ENCODE results near the gene PIK3AP1. TPM values are rescaled to one million over a fixed set of nuclear protein-coding genes. Genes with fewer than 3 reads are reported as not detected.
"Not testable (repeated sequence)": the region's sequence is repeated elsewhere in the genome, so short reads cannot be mapped to it uniquely, and the experiment has no call there.

The PIK3AP1 gene
- total and polyA plus RNA-seq, 2 of the 4 experiments (the other 2 are of a cell fraction): under 0.01 to 0.14 TPM

- H3K23ac ChIP-seq (ENCODE audit: low read depth, low read length); H3K27me3 ChIP-seq (ENCODE audit: control insufficient read depth, insufficient read depth, low read length); H2AFZ ChIP-seq (replicated peaks; ENCODE audit: low read length, poor library complexity); H2AK9ac ChIP-seq (replicated peaks; ENCODE audit: low read depth, low read length, poor library complexity); H3K9ac ChIP-seq (ENCODE audit: low read depth, low read length); H3K79me1 ChIP-seq (ENCODE audit: low read depth in 1 of 2, low read length in 2 of 2); H3K4ac ChIP-seq (ENCODE audit: low read depth, low read length); H3K56ac ChIP-seq (ENCODE audit: extremely low read depth, insufficient read depth, low read length); H2BK120ac ChIP-seq (ENCODE audit: low read depth, low read length); H4K8ac ChIP-seq (ENCODE audit: low read depth in 2 of 2, low read length in 2 of 2); H3K9me3 ChIP-seq (ENCODE audit: control insufficient read depth, insufficient read depth, low read length); in situ Hi-C loops (cut with MboI; ENCODE audit: low sequenced_read_pairs); POLR2A ChIA-PET (ENCODE audit: unreplicated experiment); H3K4me2 ChIP-seq (ENCODE audit: low read depth, low read length); H3K4me3 ChIP-seq (ENCODE audit: insufficient read depth, low read depth, low read length); H2BK5ac ChIP-seq (ENCODE audit: low read depth, low read length, poor library complexity, severe bottlenecking); H4K20me1 ChIP-seq (ENCODE audit: insufficient read depth, low read length); H3K27ac ChIP-seq (ENCODE audit: insufficient read depth, low read length); DNase-seq; ATAC-seq (ENCODE audit: low read depth); CTCF ChIA-PET; H2AK5ac ChIP-seq (ENCODE audit: low read depth, low read length); H3K14ac ChIP-seq (replicated peaks; ENCODE audit: low read depth, low read length); H3K4me1 ChIP-seq (ENCODE audit: control insufficient read depth, insufficient read depth, low read length); BruUV-seq (replicated peaks); H4K91ac ChIP-seq (ENCODE audit: insufficient read depth, low read depth, low read length); H3K18ac ChIP-seq (ENCODE audit: low read depth, low read length); H2BK20ac ChIP-seq (ENCODE audit: low read depth, low read length); H2BK15ac ChIP-seq (ENCODE audit: low read depth, low read length); H4K5ac ChIP-seq (ENCODE audit: low read depth, low read length); dilution Hi-C loops (cut with HindIII; ENCODE audit: low sequenced_read_pairs, unreplicated experiment); H3K36me3 ChIP-seq (ENCODE audit: control insufficient read depth, insufficient read depth, low read length): not testable (repeated sequence)
- WGBS, 2 experiments (ENCODE audit: extremely low coverage in 2 of 2, insufficient read length in 1 of 2): no CpG with 5 or more reads among the region's 1 CpG
- H3K9me1 ChIP-seq (ENCODE audit: insufficient read depth, low read length): peaks cover 14% of the 10 kb centered on the region
- intact Hi-C loops (cut with micrococcal nuclease): loop anchor here (5.0 kb wide), 1 partner anchor 93 kb away; the partner anchor contains the start of gene TM9SF3
These were observed 39.9 kb downstream of the PIK3AP1 start for GRCh38 chr10:96680463-96680862.
